NCI-H1092 treated with DMSO at 0.1 percent for 48 hours (cell line): ENCODE measurements around the gene DDC.

Experiments
- DNase-seq: peaks from one replicate; lab custom pipeline; 2025; lab: John Stamatoyannopoulos, UW

DDC gene

DNA sequence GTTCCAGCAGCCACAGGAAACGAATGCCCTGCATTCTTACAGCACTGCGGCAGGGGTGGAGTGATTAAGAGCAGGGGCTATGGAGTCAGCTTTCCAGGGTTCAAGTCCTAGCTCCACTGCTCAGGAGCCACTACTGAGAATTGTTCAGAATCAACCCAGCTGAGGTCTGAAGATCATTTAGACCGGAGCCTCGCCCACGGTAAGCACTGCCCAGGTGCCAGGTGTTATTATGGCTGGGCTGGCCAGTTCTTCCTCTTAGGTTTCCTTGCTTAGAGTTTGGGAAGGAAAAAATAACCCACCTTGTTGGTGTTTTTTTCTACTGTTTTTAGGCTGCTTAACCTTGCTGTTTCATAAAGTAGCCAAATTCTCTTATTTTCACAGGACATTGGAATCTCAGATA lies 110.2 kb downstream of the DDC start:
- DNase-seq, result no peak

DNA sequence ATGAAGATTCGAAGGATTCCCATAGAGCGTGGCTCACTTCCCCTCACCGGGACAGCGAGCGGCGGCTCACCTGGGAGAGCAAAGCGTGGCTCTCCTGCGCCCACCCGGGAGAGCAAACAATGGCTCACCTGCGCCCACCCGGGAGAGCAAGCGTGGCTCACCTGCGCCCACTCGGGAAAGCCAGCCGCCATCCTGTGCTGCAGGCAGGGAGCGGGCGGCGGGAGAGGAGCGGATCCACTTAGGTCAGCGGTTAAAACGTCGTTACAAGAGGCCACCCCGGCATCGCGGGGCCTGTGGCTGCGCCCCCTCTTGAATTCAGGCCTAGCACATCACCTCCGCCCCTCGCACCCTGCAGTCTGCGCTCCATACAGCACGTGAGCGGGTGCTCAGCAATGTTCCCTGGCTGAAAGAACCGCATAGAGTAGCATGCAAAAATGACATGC lies 114.6 kb downstream of the DDC start:
- peak; percentile 49 for DNase-seq

DNA sequence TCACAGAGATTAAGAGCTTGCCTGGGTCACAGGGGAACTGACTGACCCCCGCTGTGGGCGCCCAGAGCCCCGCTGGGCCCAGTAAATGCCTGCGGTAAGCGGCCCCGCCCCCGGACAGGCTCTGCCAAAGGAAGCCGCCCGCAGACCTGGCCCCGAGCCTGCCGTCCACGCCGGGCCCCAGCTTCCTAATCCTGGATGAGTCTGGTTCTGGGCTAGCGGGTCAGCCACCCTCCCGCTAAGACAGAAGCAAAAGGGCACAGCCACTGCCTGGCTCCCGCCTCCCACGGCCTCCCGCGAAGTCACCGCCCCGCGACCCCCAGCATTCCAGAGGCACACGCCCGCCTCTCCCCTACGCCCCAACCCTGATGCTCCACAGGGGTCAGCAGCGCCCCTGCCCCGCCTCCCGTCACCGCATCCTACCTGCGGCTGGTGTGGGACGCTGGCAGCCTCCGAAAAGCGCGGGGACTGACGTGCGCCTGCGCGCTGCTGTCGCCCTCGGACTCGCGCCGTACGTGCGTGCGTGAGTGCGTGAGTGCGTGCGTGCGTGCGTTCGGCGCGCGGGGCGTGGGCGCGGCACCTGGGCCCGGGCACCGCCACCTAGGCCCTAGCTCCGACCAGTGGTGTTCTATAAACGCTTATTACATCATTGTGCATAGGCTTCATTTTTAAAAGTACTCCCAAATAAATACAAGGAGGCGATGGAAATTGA lies 115.2 kb downstream of the DDC start, which contains the start of gene FIGNL1:
Gene FIGNL1, minus strand, starts transcription at position 470 of the 709 bp plus-strand sequence. CDS start 3,063 bp downstream, outside the sequence.
- DNase-seq, result peak; percentile 85

DNA sequence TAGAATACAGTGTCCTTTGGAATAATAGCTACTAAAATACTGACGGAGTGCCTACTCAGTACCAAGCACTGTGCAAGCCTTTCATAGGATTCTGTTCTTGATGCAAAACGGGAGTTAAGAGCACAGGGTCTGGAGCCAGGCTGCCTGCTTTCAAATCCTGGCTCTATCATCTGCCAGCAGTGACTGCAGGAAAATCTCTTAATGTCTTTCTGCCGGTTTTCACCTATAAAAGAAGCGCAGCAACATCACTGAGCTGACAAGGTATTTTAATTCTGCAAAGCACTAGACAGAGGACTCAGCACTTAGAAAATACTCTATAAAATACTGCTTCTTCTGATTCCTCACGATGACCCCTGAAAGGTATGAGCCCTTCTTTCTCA lies 115.7 kb downstream of the DDC start:
- peak; percentile 60 for DNase-seq

DNA sequence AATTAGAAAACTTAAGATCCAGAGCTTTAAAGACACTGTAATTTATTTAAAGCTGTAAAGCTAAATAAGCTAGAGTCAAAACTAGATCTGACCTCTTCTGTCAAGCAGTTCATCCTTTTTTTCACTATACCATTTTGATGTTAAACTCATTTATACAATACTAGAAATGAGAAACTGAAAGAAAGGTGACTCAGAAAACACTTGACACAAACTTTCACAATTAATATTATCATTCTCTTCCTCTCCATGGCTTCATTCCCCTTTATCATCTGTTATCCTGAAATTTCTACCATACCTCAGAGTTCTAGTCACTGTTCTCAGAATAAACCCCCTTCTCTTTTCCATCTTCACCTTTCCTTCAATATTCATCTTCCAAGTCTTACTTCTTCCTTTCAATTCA lies 116.4 kb downstream of the DDC start:
- DNase-seq, result no peak

DNA sequence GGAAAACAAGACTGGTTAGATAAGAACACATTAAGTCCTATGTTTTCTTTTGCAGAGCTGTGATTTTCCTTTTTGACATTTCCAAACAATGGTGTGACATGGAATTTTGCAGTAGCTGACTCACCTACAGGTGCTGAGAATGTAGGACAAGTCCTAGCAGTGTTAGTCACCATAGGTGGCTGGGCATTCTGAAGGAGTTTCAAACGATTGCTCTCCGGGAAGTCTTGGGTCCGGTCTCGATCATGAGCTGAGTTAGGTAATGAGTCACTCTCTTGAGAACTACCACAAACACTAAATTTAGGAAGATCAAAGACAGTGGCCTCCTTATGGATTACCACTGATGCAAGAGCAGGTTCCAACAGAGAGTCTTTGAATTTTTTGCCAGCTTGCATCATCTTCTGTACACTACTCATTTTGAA lies 118.7 kb downstream of the DDC start:
- no peak for DNase-seq

DNA sequence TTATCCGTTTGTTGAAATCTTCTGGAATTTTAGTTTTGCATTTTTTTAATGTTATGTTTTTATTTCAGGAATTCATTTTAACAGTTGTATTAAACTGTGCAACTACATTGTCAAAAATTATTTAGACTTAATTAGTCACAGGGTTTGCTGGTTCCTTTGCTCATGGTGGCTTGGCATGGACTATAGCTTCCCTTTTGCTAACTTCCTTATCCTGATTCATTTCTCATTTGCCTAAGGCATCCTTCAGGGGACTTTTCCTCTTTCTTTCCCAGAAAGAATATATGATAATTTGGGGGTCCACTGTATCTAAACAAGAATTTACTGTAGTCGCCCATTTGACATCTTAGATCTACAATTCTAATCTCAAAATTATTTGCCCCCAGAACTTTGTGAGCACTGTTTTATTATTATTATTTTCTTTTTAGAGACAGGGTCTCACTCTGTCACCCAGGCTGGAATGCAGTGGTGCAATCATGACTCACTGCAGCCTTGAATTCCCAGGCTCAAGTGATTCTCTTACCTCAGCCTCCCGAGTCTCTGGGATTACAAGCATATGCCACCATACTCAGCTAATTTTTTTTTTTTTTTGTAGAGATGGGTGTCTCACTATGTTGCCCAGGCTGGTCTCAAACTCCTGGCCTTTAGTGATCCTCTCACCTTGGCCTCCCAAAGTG lies 128.9 kb downstream of the DDC start:
- no peak for DNase-seq

DNA sequence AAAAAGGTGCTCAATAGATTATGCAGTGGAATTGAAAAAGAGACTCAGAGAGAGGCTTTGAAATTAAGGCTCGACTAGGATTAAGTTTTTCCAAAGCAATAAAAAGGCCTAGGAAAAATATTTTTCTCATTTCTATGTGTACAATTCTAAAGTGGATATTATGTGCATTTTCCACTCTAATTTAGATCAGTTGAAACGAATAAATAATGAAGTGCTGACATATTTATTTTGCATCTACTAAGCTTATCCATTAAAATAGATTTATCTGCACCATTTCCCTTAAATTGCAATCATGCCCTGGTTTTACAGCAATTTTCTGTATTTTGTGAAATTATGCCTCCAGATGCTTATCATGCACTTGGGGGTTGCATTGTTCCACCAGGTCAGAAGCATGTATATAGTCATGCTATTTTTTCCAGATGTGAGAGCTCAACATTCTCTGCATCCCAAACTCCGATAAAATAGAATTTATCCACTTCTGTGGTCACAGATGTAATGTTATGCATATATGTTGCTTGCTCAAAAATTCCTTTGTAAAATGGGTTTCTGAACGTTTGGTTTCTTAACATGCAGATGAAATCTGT lies 133.4 kb downstream of the DDC start:
- no peak for DNase-seq

DNA sequence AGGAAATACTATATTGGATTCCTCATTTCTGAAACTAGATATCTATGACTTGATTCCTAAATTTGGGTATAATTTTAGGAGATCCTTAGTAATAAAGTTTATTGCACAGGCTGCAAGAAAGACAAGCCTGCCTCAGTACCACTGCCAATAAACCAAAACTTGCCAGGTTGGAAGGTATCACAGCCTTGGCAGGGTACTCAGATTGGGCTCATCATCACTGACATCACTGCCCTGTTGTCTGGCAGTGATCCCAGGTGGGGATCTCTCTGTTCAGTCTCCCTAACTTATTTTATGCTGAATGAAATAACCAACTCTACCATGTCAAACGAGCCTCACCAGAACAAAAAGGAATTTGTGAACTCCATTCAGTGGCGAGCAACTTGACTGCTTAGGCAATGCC lies 133.9 kb downstream of the DDC start:
- no peak for DNase-seq

DNA sequence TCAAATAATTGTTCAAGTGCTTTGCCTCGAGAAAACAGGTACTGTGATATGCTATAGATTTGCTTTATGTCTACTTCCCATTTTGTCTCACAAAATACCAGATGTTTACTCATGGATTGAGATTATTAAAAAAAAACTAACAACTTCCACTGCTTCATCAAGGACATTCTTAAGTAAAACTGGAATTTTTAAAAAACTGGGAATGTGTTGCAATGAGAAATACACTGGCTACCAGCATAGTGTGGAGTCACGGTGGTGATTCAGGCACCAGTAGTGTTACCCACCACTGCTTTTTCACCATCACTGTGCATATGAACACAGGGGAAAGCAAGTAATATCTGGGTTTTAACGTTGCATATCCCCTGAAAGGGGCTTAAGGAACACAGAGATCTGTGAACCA lies 136.3 kb downstream of the DDC start:
- DNase-seq, result no peak

DNA sequence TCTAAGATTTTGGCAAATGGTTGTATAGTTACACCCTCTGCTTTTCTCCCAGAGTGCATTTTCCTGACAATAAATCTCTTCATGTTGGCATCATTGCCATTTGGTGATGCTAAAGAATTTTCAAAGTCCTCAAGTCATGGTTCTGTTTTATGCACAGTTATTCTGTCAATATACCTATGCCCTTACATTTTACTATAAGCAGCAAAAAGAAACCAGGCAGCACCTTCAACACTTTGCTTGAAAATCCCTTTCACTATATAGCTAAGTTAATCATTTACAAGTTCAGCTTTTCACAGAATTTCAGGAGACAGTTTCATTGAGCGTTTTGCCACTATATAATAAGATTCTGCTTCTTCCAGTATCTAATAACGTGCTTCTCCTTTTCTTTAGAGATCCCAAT lies 137.7 kb downstream of the DDC start:
- no peak for DNase-seq

DNA sequence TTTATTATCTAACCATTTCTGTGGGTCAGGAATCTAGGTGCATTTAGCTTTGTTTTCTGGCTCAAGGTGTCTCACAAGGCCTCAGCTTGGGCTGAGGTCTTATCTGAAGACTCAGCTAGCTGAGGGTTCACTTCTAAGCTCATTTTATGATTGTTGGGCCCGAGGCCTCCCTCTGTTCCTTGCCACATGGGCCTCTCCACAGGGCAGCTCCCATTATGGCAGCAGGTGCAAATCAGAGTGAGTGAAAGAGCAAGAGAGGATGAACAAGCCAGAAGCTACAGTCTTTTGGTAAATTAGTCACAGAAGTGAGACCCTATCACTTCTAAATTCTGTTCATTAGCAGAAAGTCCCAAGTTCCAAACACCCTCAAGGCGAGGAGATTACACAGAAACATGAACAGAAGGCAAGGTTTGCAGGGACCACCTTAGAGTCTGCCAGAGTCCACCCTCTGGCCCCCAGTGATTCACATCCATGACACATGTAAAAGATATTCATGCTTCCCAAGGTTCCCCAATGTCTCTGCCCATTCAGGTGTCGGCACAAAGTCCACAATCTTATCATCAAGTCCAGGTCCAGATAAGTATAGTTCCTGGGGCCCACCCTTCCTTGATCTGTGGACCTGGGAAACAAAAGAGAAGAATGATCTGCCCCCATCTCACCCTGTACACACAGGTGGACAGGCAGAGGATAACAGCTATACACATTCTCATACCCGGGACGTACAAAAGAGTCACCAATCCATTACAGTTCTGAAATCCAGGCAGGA lies 138.7 kb downstream of the DDC start:
- no peak for DNase-seq

DNA sequence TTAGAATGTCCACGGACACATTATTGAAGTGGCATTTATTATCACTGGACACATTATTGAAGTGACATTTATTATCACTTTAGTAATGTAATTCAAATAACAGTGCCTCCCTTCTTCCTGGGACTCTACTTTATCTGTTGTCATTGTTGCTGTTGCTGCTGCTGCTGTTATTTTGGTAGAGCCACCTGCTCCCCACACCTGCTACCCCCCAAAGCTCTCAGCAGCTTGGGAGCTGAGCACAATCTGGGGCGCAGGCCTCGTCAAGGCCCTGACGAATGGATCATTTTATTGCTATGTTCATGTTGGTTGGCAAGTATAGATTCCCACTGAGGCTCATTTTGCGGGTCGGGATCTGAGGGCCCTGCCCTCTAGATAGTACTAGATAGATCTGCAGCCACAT lies 139.9 kb downstream of the DDC start:
- DNase-seq, result no peak

DNA sequence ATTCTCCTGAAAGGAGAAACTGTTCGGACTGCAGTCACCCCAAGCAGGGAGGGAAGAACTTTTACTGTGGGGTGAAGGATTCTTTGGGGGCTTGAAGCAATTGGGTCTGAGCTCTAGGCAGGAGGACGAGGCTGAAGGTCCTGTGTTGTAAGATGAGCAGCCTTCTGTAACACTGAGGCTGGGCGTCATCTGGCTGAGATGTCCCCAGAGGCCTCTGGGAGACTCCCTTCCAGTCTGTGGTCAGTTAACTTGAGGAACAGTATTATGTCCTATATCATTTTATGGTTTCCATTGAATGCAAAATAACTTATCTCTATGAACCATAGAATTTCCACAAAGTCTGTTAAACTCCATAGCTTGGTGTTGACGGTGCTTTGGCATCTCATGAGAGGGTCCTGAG lies 141.3 kb downstream of the DDC start:
- no peak for DNase-seq

DNA sequence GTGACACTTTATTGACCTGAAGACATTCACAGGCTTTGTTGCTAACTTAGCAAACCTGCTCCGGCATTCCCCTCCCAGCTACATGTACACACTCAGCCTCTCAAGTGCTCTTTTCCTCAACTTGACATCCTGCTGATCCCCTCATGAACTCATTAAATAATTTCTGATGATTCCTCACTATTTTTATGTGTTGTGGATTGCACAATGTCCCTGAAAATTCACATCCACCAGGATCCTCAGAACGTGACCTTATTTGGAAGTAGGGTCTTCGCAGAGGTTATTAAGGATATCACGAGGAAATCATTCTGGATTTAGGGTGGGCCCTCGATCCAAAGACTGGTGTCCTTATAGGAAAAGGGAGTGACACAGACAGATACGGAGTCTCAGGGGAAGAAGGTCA lies 142.3 kb downstream of the DDC start:
- no peak for DNase-seq

DNA sequence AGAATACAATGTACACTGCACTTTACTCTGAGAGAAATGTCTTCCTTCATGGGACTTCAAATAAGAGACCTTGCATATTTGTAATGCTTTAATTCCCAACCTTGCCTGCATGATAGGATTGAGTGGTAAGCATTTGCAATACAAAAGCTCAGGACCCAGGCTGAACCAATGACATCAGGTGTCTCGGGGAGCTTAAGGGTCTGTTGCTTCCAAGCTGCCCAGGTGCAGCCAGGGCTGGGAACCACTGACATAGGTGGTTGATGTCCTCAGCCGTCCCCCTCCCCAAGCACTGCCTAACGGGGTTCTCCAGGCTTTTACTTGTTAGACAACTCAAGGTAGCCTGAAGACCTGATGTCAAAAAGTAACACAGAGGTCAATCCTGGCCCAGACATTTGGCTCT lies 144.2 kb downstream of the DDC start:
- DNase-seq, result no peak

DNA sequence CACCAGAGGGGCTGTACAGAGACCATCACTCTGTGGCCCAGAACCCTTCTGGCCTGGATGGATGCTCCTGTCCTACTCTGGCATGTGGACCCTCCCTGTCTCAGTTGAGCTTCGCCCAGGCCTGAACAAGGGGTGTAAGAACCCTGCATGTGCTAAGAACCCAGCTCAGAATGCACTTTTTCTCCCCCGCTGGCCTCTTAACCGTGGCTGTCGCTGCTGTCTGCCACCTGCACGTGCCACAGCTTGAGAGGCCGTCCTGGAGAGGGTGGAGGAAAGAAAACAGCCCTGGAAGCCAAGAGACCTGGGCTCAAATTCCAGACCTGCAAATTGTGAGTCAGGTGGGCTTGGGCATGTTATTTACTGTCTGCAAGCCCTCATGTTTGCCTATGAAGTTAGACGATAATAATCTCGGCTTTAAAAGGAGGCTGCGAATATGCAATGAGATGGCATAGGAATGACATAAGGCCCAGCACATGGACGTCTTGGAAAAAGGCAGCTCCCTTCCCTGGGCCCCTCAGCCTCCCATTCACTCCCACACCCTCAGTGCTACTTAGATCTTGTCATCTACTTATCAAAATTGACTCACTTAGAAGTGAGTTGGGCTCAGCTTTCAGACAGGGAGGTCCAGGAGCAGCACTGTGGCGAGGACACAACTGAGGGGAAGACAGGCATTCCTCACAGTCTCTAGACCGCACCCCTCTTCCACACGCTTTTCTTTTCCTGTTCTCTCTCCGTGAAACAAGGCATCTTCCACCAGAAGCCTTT lies 146.5 kb downstream of the DDC start:
- no peak for DNase-seq

DNA sequence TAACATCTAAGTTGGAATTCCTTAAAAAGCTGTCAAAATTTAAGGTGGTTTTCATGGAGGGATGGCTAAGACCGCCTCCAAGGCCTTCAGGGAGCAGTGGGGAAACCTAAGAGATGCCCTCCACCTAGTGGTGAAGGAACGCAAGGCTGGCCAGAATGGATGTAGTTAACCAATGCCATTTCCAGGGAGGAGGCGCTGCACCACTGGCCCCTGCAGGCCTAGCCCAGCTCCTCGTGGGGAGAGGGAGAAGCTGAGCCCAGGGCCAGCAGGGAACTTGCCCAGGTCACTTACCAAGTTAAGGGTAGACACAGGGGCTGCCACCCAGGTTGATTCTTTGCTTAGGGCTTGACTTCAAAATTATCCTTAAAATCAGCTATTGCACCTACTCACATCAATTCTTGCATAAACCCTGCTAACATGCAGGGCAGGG lies 147.1 kb downstream of the DDC start:
- DNase-seq, result peak; percentile 86

DNA sequence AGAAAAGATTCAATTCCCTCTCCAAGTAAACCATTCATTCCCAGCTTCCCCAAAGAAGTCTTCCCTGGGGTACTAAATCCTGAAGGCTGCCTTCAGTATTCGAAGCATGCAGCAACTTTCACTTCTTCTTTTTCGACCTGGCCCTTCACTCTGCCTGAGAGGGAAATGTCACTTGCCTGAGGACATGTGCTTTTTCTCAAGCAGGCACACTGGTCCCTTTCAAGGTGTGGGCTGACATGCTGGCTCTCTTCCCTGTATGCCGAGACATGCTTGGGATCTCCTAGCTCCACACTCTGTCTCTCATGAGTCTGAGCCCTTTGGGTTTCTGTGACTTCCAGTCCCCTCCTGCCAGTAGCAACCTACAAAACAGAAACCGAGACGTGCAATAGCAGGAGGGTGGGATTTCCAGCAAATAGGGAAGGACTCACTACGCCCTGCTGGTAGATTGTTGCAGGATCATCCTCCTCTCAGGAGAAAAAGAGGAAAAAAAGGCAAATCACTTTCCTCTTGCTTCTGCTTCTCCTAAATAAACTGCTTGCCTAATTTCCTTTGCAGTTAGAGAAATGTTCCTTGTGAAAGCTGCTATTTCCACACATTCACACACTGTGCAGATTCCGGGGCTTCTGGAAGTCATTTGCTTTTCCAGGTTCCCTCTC lies 148.6 kb downstream of the DDC start:
- DNase-seq, result no peak

DNA sequence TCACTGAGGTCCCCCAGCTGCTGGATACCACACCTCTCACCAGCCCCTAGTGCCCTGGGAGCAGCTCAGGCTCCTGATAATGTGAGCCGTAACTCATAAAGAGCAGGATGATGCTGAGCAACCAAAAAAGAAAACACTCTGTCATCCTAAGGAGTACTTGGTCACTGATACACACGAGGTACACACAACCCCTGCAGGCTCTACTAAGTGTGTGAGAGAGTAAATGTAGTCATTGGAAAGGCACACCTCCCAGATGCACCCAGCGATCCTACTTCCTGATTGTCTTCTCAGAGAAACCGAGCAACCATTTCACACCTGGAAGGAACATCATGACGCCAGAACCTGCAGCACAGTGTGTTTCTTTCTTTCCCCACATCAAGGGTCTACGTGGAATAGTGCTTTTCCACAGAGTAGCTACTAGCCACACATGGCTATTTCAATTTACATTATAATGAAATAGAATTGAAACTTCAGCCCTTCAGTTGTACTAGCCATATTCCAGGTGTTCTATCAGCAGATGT lies 149.3 kb downstream of the DDC start:
- DNase-seq, result no peak

DNA sequence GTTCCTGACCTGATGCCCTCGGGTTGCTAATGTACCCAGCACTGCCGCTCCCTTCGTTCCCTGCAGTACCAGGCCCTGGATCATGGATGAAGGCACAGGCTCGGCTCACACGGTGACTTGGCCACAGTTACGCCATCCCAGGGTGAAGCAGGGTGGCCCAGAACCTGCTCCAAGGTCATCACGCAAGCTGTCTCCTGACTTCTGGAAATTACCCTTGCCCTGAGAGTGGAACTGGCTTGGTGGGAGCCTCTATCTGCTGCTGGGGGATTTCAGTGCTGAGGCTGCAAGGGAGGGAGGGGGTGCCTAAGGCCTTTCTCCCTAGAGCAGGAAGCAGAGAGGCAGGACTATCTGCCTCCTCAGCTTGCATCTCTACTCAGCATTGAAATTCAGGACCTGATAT lies 151.6 kb downstream of the DDC start:
- no peak for DNase-seq
